OCI-LY7 (cell line): Measurements from ENCODE around the gene SLC2A13. TPM values are rescaled to one million over a fixed set of nuclear protein-coding genes. Genes with fewer than 3 reads are reported as not detected.

Experiments
- BruUV-seq: library from RNA; stranded (reverse); fragments of 400-500 nt; replicated peaks from 2 replicates; lab custom pipeline; 2021; lab: Mats Ljungman, UMichigan
- CTCF ChIA-PET: fragments of 300-600 bp; sonication (Branson Sonifier 250); formaldehyde crosslinking; loops from one replicate; lab custom pipeline; 2022; ENCODE audit warnings: antibody characterized with exemption; ENCODE audit not compliant: unreplicated experiment; lab: Charles Lee
- POLR2A ChIA-PET: fragments of 300-600 bp; sonication (Branson Sonifier 250); formaldehyde crosslinking; loops from one replicate; lab custom pipeline; 2022; ENCODE audit warnings: antibody characterized with exemption; lab: Charles Lee
- DNase-seq: peaks from one replicate; pipeline ENCODE4 v3.0.0-alpha.2; 2015; ENCODE audit warnings: low spot score
- H2AFZ ChIP-seq: fragments of 200-600 bp; sonication (generic), shearing (Covaris generic); 2 replicates; pipeline ENCODE4 v1.6.1; 2014; ENCODE audit warnings: mild to moderate bottlenecking, antibody characterized with exemption, low read length, moderate library complexity
- H3K27ac ChIP-seq: fragments of 200-600 bp; sonication (generic); 2 replicates; pipeline ENCODE4 v1.5.1; 2014; ENCODE audit warnings: mixed run types, low read depth, mild to moderate bottlenecking, moderate library complexity, low read length, inconsistent platforms; ENCODE audit not compliant: poor library complexity, severe bottlenecking
- H3K36me3 ChIP-seq: fragments of 200-600 bp; sonication (generic); 2 replicates; pipeline ENCODE4 v1.6.1; 2014; ENCODE audit warnings: mild to moderate bottlenecking, antibody characterized with exemption, low read length, moderate library complexity, mixed read lengths; ENCODE audit not compliant: insufficient read depth
- H3K4me1 ChIP-seq: fragments of 200-600 bp; sonication (generic); 2 replicates; pipeline ENCODE4 v1.5.1; 2014; ENCODE audit warnings: mild to moderate bottlenecking, low read length; ENCODE audit not compliant: insufficient read depth, poor library complexity, severe bottlenecking
- H3K4me2 ChIP-seq: fragments of 200-600 bp; sonication (generic); 2 replicates; pipeline ENCODE4 v1.6.1; 2014; ENCODE audit warnings: mild to moderate bottlenecking, low read length
- H3K4me3 ChIP-seq: fragments of 200-600 bp; sonication (generic); 2 replicates; pipeline ENCODE4 v1.5.1; 2014; ENCODE audit warnings: mild to moderate bottlenecking, low read depth, low read length; ENCODE audit not compliant: poor library complexity, severe bottlenecking
- H3K79me2 ChIP-seq: fragments of 200-600 bp; sonication (generic); 2 replicates; pipeline ENCODE4 v1.6.1; 2016; ENCODE audit warnings: low read depth, mild to moderate bottlenecking, low read length, moderate library complexity, mixed read lengths; ENCODE audit not compliant: insufficient read depth
- H3K9me2 ChIP-seq: fragments of 200-600 bp; sonication (generic); 2 replicates; pipeline ENCODE4 v1.6.1; 2016; ENCODE audit warnings: mild to moderate bottlenecking, low read length, mixed read lengths; ENCODE audit not compliant: insufficient read depth
- H3K9me3 ChIP-seq: fragments of 200-600 bp; sonication (generic); 2 replicates; pipeline ENCODE4 v1.6.1; 2014; ENCODE audit warnings: mild to moderate bottlenecking, mixed run types, low read length, mixed read lengths
- H4K20me1 ChIP-seq: fragments of 200-600 bp; sonication (generic); 2 replicates; pipeline ENCODE4 v1.6.1; 2014; ENCODE audit warnings: mild to moderate bottlenecking, antibody characterized with exemption, low read length, moderate library complexity, mixed read lengths; ENCODE audit not compliant: insufficient read depth
- EZH2phosphoT487 ChIP-seq: fragments of 200-600 bp; sonication (generic); IDR thresholded peaks from 2 replicates; pipeline ENCODE4 v1.6.1; 2018; ENCODE audit warnings: low read depth, borderline replicate concordance, mild to moderate bottlenecking, mixed run types, antibody characterized with exemption, low read length, moderate library complexity, mixed read lengths
- intact Hi-C: fragments of 100-400 bp; cut with micrococcal nuclease; formaldehyde crosslinking; loops from one replicate; pipeline ENCODE4 v1.10.0; 2022; ENCODE audit not compliant: unreplicated experiment
- total RNA-seq, 2 experiments: library from RNA; depleted of rRNA in 1 of 2; stranded (reverse); fragments of >200 nt in 1 of 2; shearing (Covaris generic) in 1 of 2; gene quantifications; 2 replicates each; pipeline ENCODE4 v1.2.3, GENCODE V29; 2014 to 2022
- TF ChIP-seq, protein P1 (sequence below): fragments of 200-600 bp; sonication (generic); conservative IDR thresholded peaks from 2 replicates; pipeline ENCODE4 v1.5.1; 2014; ENCODE audit warnings: mild to moderate bottlenecking, antibody characterized with exemption, low read length, moderate library complexity, mixed read lengths

The SLC2A13 gene
- total RNA-seq, 2 experiments from 2014 or later, result 12.4 to 16.5 TPM

DNA sequence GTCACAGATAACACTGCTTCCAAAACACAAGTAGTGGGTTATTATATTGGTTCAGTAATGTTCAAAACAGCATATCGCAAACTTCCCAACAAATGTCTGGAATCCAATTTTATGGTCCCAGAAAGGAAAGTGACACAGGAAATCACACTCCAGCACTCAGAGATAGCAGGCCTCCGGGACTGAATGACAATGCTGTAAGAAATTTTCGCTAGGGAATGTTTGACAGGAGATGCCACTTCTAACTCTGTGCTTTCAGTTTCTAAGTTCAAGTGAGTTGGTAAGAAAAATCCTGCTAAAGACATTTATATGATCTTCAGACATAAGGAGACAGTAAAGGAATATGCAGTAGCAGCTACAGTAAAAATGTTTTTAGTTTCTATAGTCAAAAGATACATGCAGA, 93.2 kb downstream of the SLC2A13 start:
- no peak overlapping the region for H3K4me2 ChIP-seq
- POLR2A ChIA-PET, result interaction anchor here (4.1 kb wide), 1 partner anchor 93 kb away, joined by 24 read pairs; the partner anchor contains the start of gene SLC2A13
- DNase-seq, result no peak

DNA sequence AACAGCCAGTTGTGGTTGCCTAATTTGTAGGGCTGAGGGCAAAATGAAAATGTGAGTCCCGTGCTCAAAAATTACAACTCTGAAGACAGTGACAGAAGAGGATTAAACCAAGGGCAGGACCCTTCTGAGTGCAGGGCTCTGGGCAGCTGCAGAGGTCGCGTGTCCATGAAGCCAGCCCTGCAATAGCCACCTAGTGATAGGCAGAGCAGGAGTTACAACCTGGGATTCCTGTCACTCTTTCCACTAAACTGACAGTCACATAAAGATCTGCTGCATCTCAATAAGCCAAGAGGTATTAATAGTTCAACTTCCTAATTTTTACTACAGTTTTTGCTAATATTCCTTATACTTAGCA, 94.1 kb downstream of the SLC2A13 start:
- no peak for DNase-seq
- H3K9me2 ChIP-seq, result no peaks in the 10 kb centered on the region
- peak overlapping the region; percentile 41 for H3K4me3 ChIP-seq
- H3K4me2 ChIP-seq, result peak overlapping the region; percentile 68
- no peaks in the 10 kb centered on the region for H3K36me3 ChIP-seq
- intact Hi-C loops, result loop anchor here (1.0 kb wide), 2 partner anchors 96 to 302 kb away; no protein-coding TSS in a partner anchor
- no peaks in the 10 kb centered on the region for H4K20me1 ChIP-seq
- POLR2A ChIA-PET, result interaction anchor here (0.6 to 4.1 kb wide), 5 partner anchors 12 to 141 kb away, joined by 3 to 24 read pairs (median 3); partner anchors contain the start of gene SLC2A13
- TF ChIP-seq EZH2phosphoT487, result no peak
- TF ChIP-seq, protein P1, sequence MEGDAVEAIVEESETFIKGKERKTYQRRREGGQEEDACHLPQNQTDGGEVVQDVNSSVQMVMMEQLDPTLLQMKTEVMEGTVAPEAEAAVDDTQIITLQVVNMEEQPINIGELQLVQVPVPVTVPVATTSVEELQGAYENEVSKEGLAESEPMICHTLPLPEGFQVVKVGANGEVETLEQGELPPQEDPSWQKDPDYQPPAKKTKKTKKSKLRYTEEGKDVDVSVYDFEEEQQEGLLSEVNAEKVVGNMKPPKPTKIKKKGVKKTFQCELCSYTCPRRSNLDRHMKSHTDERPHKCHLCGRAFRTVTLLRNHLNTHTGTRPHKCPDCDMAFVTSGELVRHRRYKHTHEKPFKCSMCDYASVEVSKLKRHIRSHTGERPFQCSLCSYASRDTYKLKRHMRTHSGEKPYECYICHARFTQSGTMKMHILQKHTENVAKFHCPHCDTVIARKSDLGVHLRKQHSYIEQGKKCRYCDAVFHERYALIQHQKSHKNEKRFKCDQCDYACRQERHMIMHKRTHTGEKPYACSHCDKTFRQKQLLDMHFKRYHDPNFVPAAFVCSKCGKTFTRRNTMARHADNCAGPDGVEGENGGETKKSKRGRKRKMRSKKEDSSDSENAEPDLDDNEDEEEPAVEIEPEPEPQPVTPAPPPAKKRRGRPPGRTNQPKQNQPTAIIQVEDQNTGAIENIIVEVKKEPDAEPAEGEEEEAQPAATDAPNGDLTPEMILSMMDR, result no peak
- peaks cover 6% of the 10 kb centered on the region for H3K4me1 ChIP-seq
- no peaks in the 10 kb centered on the region for H3K79me2 ChIP-seq
- no peak overlapping the region for H3K27ac ChIP-seq
- H3K9me3 ChIP-seq, result no peaks in the 10 kb centered on the region
- BruUV-seq, result no TSS peak
- peak overlapping the region; percentile 76; the same call in 1 of the 2 replicates for H2AFZ ChIP-seq
- CTCF ChIA-PET, result interaction anchor here (0.6 to 1.8 kb wide), 3 partner anchors 12 to 95 kb away, joined by 3 to 7 read pairs (median 3); partner anchors contain the start of gene SLC2A13

More for the DNA sequence above, 93.2 kb downstream of the SLC2A13 start:
- no peak for TF ChIP-seq EZH2phosphoT487
- TF ChIP-seq, protein P1, result no peak
- Histone ChIP-seq H2AFZ (no peak overlapping the region), H3K4me3 (no peak overlapping the region), H3K27ac (no peak overlapping the region), H3K4me1 (peaks cover 6% of the 10 kb centered on the region), H3K79me2 (no peaks in the 10 kb centered on the region), H4K20me1 (no peaks in the 10 kb centered on the region), H3K9me3 (no peaks in the 10 kb centered on the region), H3K9me2 (no peaks in the 10 kb centered on the region), H3K36me3 (no peaks in the 10 kb centered on the region)
- intact Hi-C loops, result no loop called here
- BruUV-seq, result no TSS peak
- CTCF ChIA-PET, result no interaction called here
